Measurements from ENCODE around the gene TFB2M.

- TF ChIP-seq POLR2A (IDR thresholded peaks at IDR 0.05; ENCODE audit: low read depth, low read length) (no peak), TAF1 (IDR thresholded peaks at IDR 0.05; ENCODE audit: low read depth, low read length) (no peak), POLR2AphosphoS5 (IDR thresholded peaks at IDR 0.05; ENCODE audit: low read depth, low read length) (no peak), SPI1 (IDR thresholded peaks at IDR 0.05; ENCODE audit: low read depth, low read length) (no peak), PAX5 (IDR thresholded peaks at IDR 0.05; ENCODE audit: insufficient read depth, low read length, severe bottlenecking) (no peak), POU2F2 (IDR thresholded peaks at IDR 0.05; ENCODE audit: low read depth, low read length) (no peak)
Measured at GRCh38 chr1:246513619-246514343, 52.3 kb downstream of the TFB2M start.

Measured in GM12891 (cell line).